ENCODE measurements around the gene KDM4B.
"Not testable (repeated sequence)": the region's sequence is repeated elsewhere in the genome, so short reads cannot be mapped to it uniquely, and the experiment has no call there.

The KDM4B gene

DNA sequence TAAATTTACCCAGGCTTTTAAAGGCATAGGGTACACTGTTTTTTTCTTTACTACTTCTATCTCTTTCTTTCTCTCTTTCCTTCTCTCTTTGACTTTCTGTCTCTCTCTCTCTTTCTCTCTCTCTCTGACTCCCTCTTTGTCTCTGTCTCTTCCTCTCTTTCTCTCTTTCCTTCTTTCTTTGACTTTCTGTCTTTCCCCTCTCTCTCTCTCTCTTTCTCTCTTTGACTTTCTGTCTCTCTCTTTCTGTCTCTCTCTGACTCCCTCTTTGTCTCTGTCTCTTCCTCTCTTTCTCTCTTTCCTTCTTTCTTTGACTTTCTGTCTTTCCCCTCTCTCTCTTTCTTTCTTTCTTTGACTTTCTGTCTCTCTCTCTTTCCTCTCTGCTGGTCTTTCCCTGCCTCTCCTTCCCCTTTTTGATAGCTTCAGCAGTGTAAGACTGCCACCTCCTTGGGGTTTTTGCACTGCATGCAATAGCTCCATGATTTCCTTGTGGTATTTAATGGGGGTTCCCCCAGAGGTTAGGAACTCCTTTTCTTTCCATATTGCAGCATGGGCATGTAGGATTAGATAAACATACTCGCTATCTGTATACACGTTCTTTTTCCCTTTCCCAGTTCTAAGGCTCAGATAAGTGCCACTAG lies 191.4 kb downstream of the KDM4B start:
- DNase-seq (ENCODE audit: low read depth in 3 of 3, low spot score in 1 of 3), result not testable (repeated sequence)

DNA sequence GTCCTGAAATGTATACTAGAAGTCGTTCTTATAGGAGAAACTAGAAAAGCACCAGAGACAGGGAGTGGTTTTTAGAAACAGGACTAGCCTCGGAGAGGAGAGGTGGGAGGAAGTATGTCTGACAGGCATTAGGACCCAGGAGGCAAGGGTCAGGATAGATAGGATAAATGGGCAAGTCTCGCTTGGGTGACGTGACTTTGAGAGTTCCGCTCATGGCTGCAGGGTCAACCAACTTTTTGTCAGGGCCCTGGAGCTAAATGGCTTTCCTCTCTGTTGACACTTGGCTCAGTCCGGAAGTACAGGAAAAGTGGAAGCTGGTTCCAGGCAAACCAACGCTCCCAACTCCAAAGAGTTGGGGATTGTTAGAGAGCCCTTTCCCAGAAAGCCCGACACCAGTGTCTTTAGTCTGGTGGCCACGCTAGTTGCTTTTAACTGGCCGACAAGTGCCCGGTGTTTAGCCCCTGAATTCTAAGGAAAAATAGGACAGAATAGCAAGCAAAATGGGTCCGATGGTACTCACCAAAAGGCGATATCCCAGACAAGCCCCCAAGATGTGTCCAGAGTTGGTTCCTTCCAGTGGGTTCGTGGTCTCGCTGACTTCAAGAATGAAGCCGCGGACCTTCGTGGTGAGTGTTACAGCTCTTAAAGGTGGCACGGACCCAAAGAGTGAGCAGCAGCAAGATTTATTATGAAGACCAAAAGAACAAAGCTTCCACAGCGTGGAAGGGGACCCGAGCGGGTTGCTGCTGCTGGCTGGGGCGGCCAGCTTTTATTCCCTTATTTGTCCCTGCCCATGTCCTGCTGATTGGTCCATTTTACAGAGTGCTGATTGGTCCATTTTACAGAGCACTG lies 196.2 kb downstream of the KDM4B start:
- not testable (repeated sequence) for DNase-seq (ENCODE audit: low read depth in 3 of 3, low spot score in 1 of 3)

DNA sequence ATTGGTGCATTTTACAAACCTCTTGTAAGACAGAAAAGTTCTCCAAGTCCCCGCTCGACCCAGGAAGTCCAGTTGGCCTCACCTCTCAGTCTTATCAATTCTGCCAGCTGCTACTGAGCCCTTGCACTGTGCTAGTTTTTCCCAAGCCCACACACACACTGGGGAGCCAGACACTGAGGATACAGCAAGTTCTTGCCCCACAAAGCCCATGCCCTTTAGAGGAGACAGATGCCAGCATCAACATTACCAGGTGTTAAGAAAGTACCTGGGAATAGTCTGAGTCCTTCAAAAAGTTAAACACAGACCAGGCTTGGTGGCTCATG lies 196.7 kb downstream of the KDM4B start:
- DNase-seq (ENCODE audit: low read depth in 3 of 3, low spot score in 1 of 3), result no peak

DNA sequence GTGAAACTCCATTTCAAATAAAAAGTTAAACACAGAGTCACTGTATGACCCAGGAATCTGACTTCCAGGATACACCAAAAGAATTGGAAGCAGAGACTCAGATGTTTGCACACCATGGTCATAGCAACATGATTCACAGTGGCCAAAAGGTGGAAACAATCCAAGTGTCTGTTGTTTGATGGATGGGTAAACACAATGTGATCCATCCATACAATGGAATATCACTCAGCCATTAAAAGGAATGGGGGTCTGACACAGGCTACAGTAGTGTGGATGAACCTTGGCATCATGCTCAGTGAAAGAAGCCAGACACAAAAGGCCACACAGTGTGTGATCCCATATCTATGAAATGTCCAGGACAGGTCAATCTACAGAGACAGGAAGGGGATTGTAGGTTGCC lies 197.3 kb downstream of the KDM4B start:
- no peak for DNase-seq (ENCODE audit: low read depth in 3 of 3, low spot score in 1 of 3)

DNA sequence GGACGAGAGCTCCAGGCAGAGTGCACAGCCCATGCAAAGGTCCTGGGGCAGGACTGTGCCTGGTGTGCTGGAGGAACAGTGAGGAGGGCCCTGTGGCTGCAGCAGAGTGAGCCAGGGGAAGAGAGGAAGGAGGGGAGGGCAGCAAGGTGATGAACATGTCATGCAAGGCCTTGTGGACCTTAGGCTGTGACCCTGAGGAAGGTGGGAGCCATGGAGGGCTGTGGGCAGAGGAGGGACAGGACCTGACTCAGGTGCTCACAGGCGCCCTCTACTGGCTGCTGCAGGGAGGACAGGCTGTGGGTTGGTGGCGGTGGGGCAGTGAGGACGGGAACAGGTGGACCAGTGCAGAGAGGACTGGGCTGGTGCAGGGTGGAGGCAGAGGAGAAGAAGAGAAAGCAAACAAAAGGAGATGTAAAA lies 201.4 kb downstream of the KDM4B start:
- peak in 2 of 3 donors; percentile 19 to 37 for DNase-seq (ENCODE audit: low read depth in 3 of 3, low spot score in 1 of 3)

DNA sequence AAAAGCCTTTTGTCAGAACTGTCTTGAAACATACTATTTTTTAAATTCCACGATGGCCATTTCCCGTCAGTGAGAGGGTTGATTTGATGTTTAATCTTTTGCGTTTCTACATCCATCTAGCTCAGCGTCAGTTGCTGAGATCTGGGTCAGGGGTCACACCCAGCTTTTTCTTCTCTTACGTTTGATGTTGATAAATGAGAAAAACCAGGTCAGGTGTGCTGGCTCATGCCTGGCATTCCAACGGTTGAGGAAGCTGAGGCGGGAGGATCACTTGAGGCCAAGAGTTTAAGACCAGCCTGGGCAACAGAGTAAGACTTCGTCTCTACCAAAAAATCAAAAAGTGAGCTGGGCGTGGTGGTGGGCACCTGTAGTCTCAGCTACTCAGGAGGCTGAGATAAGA lies 202.8 kb downstream of the KDM4B start:
- no peak for DNase-seq (ENCODE audit: low read depth in 3 of 3, low spot score in 1 of 3)

DNA sequence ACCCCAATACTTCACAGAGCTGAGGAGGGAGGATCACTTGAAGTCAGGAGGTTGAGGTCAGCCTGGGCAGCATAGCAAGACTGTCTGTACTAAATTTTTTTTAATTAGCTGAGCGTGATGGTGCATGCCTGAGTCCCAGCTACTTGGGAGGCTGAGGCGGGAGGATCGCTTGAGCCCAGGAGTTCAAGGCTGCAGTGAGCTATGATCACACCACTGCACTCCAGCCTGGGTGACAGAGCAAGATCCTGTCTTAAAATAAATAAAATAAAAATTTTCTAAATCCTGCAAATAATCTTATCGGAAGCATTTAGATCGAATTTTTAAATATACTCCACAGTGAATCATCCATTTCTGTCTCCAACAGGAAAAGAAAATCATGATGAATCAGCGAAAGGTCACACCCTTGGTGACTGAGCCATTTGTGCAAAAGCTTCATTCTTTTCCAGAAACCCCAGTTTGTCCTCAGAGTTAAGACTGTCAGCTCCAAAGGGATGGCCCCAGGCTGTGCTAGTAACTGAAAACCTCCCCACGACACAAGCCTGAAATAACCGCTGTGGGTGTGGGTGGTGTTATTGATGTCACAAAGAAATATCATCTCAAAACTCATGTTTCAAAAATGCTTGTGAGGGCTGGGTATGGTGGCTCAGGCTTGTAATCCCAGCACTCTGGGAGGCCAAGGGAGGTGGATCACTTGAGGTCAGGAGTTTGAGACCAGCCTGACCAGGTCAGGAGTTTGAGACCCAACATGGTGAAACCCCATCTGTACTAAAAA lies 204.1 kb downstream of the KDM4B start:
- no peak for DNase-seq (ENCODE audit: low read depth in 3 of 3, low spot score in 1 of 3)

DNA sequence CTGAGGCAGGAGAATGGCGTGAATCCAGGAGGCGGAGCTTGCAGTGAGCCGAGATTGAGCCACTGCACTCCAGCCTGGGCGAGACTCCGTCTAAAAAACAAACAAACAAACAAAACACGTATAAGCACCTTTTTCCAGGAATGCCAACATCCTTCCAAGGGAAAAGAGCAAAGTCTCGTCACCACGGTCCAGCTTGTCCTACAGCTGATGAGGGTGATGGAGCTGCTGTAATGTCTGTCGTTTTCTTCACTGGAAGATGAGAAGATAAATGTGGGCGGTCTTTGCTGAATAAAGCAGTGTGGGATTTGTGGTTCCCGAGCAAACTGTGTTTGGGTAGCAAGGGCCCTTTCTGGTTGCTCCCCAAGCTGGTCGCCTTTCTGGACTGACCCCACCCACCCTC lies 205.1 kb downstream of the KDM4B start:
- DNase-seq (ENCODE audit: low read depth in 3 of 3, low spot score in 1 of 3), result no peak

DNA sequence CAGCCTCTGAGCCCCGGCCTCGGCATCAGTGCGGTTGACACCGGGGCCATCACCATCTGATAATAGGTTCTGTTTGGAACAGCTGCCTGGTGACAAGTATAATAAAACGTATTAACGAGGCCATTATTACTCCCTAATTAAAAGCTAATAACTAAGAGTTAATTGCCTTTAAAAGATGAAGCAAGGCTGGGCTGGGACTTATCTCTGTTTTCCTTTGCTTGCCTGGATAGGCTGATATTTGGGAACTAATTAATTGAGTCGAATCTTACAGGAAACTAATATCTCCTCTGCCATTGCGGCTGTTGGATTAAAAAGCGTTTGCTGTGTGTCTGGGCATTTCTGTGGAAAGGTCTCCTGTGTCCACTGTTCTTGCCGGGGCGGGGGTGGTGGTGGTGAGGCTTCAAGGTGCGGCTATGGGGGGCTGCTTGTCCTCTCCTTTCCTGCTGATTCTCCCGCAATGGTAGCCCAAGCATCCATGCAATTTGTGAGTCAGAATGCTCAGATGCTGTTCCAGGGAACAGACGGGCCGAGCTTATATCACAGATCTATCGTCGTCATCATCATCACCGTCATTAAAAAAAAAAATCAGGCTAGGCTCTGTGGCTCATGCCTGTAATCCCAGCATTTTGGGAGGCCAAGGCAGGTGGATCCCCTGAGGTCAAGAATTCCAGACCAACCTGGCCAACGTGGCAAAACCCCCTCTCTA lies 209.0 kb downstream of the KDM4B start:
- DNase-seq (ENCODE audit: low read depth in 3 of 3, low spot score in 1 of 3), result no peak

DNA sequence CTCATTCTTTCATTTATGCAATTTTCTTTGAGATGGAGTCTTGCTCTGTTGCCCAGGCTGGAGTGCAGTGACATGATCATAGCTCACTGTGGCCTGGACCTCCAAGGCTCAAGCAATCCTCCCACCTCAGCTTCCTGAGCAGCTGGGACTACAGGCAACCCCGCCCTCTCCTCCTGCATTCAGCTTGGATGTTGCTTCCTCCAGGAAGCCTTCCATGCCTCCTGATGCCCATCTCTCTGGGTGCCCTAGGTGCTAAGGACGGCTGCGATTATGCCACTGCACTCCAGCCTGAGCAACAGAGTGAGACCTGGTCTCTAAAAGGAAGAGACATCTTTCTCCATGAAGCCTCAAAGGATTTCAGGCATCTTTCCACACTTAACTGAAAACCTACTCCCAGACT lies 209.9 kb downstream of the KDM4B start:
- no peak for DNase-seq (ENCODE audit: low read depth in 3 of 3, low spot score in 1 of 3)

DNA sequence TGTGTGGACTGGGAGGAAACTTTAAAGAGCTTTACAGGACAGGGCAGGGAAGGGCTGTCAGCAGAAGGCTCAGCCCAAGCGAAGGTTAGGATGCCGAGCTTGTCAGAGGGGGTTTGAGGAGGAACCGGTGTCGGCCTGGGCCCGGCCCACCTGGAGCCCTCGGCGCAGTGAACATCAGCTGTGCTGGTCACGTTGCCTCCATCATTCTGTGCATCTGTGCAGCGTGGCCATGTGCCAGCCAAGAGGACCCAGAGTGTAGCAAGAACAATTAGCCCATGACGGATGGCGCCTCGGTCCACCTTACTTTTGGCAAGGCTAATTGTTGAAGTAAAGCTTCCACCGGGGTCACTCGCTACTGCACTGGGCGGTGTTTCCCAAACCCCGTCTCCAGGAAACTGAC lies 210.3 kb downstream of the KDM4B start:
- no peak for DNase-seq (ENCODE audit: low read depth in 3 of 3, low spot score in 1 of 3)

DNA sequence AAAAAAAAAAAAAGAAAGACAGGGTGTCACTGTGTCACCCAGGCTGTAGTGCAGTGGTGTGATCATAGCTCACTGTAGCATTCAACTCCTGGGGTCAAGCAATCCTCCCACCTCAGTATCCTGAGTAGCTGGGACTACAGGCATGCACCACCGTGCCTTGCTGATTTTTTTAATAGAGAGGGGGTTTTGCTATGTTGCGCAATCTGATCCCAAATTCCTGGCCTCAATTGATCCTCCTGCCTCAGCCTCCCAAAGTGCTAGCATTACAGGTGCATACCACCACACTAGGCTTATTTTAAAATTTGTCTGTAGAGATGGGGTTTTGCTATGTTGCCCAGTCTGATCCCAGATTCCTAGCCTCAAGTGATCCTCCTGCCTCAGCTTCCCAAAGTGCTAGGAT lies 212.4 kb downstream of the KDM4B start:
- DNase-seq (ENCODE audit: low read depth in 3 of 3, low spot score in 1 of 3), result no peak

DNA sequence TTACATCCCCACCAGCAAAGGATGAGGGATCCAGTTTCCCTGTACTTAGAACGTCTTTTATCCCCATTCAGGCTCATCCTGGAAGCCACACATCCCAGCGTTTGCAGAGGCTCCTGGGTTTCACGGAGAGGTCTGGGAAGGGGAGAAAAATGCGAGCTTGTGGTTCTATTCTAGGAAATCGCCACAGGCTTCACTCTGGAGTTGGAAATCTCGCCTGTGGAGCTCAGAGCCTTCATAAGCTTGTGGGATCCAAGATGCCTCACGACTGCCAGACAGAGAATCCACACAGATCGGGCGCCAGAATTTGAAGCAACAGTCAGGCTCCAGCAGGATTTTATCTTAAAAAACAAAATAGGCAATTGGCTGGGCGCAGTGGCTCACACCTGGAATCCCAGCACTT lies 213.8 kb downstream of the KDM4B start:
- no peak for DNase-seq (ENCODE audit: low read depth in 3 of 3, low spot score in 1 of 3)

DNA sequence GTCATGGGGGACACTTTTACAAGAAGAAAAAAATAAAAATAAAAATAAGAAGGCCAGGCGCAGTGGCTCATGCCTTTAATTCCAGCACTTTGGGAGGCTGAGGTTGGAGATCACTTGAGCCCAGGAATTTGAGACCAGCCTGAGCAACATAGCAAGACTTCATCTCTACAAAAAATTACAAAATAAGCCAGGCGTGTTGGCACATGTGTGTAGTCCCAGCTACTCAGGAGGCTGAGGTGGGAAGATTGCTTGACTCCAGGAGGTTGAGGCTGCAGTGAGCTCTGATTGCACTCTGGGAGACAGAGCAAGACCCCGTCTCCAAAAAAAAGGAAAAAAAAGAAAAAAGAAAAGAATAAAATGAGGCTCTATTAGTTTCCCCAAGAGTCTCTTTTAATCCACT lies 214.7 kb downstream of the KDM4B start:
- no peak for DNase-seq (ENCODE audit: low read depth in 3 of 3, low spot score in 1 of 3)

DNA sequence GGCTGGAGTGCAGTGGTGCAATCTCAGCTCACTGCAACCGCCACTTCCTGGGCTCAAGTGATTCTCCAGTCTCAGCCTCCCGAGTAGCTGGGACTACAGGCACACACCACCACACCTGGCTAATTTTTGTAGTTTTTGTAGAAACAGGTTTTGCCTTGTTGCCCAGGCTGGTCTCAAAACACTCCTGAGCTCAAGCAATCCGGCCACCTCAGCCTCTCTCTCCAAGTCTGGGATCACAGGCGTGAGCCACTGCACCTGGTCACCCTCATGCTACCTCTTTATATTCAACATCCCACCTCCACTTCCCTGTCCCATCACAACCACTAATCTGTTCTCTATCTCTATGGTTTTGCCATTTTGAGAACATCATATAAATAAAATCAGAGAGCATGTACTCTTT lies 216.0 kb downstream of the KDM4B start:
- no peak for DNase-seq (ENCODE audit: low read depth in 3 of 3, low spot score in 1 of 3)

DNA sequence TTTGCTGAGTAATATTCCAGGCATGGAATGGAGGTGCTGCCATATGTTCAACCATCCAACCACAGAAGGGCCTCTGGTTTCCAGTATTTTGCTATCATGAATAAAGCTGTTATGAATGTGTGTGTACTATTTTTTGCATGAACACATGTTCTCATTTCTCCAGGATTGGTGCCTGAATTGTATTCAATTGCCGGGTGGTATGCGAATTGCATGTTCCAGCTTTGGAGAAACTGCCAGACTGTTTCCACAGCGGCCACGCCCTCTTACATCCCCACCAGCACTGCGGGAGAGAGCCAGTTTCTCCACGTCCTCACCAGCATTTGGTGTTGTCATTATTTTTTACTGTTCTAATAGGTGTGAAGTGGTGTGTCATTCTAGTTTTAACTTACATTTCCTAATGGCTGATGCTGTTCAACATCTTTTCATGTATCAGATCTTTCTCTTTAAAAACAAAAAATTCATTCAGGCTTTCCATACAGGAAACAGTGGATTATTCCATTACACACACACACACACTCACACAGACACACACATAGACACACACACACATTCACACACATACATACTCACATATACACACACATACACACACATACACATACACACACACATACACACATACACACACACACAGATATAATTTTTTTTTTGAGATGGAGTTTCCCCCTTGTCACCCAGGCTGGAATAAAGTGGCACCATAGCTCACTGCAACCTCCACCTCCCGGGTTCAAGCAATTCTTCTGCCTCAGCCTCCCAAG lies 217.6 kb downstream of the KDM4B start:
- no peak for DNase-seq (ENCODE audit: low read depth in 3 of 3, low spot score in 1 of 3)

DNA sequence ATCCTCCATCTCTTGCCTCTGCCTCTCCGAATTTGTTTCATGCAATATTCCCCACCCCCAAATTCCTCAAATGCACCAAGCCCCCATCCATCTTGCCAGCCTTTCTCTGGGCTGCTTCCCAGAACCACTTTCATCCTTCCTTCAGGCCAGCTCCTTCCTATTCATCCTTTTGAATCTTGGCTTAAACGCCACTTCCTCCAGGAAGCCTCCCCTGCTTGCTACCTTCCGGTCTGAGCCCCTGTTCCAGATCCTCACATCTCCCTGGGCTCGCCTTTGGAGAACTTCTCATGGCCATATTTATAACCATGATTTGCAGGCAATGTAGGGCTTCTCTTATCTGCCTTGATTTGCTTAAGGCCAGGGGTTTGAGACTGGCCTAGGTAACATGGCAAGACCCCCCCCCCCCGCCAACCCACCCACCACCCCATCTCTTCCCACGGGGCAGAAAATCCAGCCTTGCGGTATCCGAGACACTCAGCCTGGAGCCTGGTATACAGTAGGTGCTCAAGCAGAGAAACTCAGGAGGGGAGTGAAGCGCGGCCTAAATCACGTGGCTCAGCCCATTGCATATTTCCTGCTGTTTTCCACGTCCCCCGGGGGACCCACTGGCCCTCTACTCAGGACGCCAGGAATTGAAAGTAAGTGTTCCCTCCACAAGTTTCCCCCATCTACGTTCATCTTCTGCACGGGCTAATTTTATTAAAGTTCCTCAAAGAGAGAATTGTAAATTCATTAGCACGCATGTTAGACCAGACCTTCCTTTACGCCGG lies 219.8 kb downstream of the KDM4B start:
- DNase-seq (ENCODE audit: low read depth in 3 of 3, low spot score in 1 of 3), result no peak

DNA sequence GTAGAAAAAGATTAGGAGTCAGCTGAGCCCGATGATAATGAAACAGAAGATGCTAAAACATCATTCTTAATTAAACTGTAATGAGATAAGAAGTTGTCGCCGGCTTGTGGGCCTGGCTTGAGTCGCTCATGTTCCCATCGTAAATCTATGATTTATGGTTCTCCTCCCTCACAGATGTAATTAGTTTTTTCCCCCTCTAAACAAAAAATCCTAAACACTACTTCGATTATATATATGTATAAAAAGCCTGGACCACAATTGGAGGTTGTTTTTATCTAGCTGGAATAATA lies 220.3 kb downstream of the KDM4B start:
- DNase-seq (ENCODE audit: low read depth in 3 of 3, low spot score in 1 of 3), result no peak

DNA sequence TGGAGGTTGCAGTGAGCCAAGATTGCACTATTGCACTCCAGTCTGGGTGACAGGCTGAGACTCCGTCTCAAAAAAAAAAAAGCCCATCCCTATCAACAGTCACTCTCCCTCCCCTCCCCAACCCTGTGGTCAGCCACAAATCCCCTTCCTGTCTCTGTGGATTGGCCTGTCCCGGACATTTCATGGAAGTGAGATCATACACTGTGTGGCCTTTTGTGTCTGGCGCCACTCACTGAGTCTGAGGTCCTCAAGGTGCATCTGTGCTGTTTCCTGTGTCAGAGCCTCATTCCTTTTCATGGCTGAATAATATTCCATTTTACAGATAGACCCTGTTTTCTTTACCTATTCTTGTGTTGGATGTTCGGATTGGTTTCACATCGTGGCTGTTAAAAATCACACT lies 222.2 kb downstream of the KDM4B start:
- DNase-seq (ENCODE audit: low read depth in 3 of 3, low spot score in 1 of 3), result no peak

DNA sequence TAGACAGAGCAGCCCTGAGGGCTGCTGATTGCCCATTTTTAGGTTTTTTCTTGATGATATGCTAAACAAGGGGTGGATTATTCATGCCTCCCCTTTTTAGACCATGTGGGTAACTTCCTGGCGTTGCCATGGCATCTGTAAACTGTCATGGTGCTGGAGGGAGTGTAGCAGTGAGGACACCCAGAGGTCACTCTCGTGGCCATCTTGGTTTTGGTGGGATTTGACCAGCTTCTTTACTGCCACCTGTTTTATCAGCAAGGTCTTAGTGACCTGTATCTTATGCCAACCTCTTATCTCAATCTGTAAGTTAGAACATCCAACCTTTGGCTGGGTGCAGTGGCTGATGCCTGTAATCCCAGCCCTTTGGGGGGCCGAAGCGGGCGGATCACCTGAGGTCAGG lies 223.7 kb downstream of the KDM4B start:
- no peak for DNase-seq (ENCODE audit: low read depth in 3 of 3, low spot score in 1 of 3)
